Measurements from ENCODE around the gene RNPC3.
A peak's percentile ranks its signal among the peaks of the same experiment; 100 is the strongest.

Gene RNPC3

DNA sequence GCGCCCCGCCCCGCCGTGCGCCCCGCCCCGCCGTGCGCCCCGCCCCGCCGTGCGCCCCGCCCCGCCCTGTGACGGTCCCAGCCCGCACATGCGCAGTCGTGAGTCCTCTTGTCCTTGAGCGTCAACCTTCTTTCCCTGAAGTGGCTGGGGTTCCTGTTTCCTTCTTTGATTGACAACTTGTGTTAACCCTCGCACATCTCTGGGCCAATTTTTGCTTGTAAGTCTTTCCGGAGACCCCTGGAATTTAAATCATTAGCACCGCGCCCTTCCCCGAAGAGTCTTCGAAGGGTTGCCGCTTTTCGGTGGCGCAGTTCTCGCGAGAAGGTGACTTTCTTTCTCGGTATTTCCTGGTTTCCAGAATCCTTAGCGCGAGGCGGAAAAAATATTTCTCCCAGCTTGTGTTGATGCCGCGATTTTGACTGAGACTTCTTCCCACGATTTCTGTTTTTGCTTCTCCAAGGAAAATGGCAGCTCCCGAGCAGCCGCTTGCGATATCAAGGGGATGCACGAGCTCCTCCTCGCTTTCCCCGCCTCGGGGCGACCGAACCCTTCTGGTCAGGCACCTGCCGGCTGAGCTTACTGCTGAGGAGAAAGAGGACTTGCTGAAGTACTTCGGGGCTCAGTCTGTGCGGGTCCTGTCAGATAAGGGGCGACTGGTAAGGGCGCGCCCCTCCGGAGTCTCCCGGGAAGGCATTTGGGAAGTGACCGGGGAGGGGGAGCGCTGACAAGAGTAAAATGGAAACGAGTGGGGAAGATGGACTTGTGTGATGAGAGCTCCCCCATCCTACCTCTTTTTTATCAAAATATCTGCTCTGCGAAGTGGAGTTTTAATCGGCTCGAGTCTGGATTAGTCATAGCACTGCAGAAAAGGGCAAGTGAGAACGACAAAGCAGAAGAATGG is at the start of gene RNPC3:
Gene RNPC3, plus strand, starts transcription at position 93 of the 901 bp plus-strand sequence. Its CDS starts 372 bp downstream, at position 465.
- DNase-seq (ENCODE audit: low read depth), result peak; percentile 86

GRCh38 chr1:103477101-103477500 is 48.4 kb upstream of the RNPC3 start:
- no peak for DNase-seq (ENCODE audit: low read depth)

- DNase-seq (ENCODE audit: low read depth), result no peak
Measured at GRCh38 chr1:103489935-103490334, 35.6 kb upstream of the RNPC3 start.

GRCh38 chr1:103492003-103492625 is 33.4 kb upstream of the RNPC3 start:
- no peak for DNase-seq (ENCODE audit: low read depth)

DNA sequence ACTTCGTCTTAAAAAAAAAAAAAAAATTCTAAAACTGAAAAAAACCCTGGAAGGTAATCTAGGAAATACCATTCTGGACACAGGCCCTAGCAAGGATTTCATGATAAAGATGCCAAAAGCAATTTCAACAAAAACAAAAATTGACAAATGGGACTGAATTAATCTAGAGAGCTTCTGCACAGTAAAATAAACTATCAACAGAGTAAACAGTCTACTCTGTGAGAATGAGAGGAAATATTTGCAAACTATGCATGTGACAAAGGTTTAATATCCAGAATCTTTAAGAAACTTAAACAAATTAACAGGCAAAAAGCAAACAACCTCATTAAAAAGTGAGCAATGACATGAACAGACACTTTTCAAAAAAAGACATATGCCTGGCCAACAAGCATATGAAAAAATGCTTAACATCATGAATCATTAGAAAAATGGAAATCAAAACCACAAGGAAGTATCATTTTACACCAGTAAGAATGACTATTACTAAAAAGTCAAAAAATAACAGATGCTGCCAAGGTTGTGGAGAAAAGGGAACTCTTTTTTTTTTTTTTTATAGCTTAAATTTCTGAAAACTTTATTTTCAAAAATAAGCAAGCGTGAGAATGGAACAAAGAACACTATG is 29.4 kb upstream of the RNPC3 start:
- DNase-seq (ENCODE audit: low read depth), result no peak

DNA sequence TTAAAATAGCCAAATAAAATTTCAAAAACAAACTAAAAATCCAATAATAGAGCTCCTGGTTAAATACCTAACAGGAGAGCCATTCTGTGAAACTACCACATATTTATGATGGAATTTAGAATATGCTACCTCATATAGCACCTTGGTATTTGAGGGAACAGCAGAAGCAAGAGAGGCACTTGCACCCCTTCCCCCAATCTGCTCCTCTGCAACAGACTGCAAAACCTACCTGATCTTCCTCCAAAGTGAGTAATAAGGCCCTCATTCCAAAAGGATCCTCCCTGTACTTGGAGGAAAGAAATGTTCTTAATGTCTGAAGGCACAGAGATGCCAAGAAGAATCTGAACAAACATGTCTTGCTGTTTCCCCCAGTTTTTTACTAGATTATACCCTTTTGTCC is 28.1 kb upstream of the RNPC3 start:
- no peak for DNase-seq (ENCODE audit: low read depth)

- no peak for DNase-seq (ENCODE audit: low read depth)
Measured at GRCh38 chr1:103509250-103509649, 16.2 kb upstream of the RNPC3 start.

DNA sequence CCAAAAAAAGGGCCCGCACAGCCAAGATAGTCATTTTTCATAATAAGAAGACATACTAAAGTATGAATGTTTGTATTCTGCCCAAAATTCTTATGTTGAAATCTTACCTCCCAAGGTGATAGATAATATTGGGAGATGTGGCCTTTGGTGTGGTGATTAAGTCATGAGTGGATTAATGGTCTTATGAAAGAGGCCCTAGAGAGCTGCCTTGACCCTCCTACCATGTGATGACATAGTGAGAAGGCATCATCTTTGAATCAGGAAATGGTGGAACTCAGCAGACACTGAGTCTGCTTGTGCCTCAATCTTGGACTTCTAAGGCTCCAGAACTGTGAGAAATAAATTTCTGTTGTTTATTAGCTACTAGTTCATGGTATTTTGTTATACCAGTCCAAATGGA is 11.8 kb upstream of the RNPC3 start:
- DNase-seq (ENCODE audit: low read depth), result no peak

GRCh38 chr1:103514920-103515503 is 10.5 kb upstream of the RNPC3 start:
- DNase-seq (ENCODE audit: low read depth), result no peak

DNA sequence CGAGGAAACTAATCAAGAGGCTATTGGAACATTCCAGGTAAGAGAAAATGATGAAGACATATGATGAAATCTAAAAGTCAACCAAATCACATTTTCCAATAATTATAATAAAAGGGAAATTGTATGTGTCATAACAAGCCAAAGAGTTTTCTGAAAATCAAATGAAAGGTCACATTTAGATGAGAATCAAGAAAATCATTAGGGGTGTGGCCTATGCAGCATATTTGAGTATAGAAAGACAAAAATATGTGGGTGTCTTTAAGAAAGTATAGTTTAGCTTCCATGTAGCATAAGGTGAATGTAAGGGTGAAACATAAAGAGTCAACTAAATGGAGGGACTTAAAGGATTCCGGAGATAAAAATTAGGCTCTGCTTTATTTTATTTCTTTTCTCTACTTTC is 9.2 kb upstream of the RNPC3 start:
- DNase-seq (ENCODE audit: low read depth), result no peak

DNA sequence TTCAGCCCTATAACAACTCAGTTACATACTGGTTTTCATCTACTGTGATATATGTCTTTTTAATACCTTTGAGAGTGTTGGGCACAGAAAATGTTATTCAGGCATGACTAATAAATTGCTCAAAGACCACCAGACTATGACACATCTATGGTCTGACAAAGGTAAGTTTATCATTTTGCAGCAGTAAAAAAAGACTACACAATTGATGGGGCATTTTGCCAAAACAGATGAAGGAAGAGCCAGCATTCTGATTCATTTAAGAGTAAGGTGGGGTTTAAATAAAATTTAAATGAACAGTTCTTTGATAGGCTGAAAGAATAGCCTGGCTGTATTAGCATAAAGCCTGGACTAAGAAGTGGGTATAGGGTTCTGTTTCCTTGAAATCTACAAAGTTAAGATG is 8.8 kb upstream of the RNPC3 start:
- no peak for DNase-seq (ENCODE audit: low read depth)

DNA sequence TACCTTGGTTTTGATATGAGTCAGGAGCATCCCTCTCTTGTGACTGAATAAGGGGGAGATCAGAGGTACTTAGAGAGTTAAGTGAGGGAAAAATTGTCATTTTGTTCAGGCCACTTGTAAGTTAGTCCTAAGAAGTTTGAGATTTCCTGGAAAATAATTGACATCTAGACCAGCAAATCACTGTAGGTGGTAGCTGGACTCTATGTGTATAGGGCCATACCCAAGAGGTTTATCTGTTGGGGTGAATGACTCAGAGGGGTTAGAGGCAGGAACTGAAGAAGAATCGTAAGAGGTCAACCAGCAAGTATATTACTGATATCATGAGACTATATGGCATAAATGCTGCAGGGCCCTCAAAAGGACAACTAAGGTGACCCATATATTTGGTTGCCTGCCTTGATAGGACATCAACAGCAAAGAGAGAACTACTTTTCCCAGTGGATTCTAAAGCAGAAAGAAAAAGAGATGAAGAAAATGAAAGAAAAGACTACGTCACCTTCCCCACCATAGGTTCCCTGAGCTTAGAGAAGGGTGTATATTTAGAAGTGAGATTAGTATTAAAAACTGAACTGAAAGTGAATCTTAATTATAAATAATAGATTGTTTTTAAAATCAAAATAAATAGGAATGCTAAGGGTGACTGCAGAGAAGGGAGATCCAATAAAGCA is 8.0 kb upstream of the RNPC3 start:
- no peak for DNase-seq (ENCODE audit: low read depth)

DNA sequence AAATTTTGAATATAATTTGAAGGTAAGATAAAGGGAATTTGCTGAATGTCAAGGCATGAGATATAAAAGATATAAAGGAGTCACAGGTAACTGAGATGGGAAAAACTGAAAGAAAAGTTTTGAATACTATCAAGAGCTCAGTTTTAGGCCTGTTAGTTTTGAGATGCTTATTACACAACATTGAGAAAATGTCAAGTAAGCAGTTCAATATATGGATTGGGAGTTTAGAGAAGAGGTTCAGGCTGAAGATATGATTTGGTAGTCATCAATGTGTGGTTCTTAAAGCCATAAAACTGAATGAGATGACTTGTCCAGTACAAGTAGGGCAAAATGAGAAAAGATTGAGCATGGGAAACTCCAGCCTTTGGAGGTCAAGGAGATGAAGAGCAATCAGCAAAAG is 4.7 kb upstream of the RNPC3 start:
- DNase-seq (ENCODE audit: low read depth), result no peak

- no peak for DNase-seq (ENCODE audit: low read depth)
Measured at GRCh38 chr1:103523346-103523745, 2.2 kb upstream of the RNPC3 start.

GRCh38 chr1:103525114-103525606 is 339 bp upstream of the RNPC3 start:
- no peak for DNase-seq (ENCODE audit: low read depth)

DNA sequence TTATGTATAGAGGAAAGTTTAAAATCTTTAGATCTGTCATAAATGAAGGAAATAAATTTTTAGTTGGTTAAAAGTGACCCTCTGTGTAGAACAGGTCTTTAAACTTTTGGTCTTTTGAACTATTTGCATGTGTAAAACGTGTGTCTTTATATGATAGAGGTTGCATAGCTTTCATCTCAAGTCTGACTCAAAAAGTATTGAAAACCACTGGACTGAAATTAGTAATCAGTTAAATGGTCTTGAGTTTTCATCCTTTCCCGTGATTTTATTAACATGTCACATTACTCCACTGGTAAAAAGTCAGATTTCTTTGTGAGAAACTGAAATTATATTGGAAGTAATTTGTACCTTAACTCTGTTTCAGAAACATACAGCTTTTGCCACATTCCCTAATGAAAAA is 1.8 kb downstream of the RNPC3 start:
- no peak for DNase-seq (ENCODE audit: low read depth)

DNA sequence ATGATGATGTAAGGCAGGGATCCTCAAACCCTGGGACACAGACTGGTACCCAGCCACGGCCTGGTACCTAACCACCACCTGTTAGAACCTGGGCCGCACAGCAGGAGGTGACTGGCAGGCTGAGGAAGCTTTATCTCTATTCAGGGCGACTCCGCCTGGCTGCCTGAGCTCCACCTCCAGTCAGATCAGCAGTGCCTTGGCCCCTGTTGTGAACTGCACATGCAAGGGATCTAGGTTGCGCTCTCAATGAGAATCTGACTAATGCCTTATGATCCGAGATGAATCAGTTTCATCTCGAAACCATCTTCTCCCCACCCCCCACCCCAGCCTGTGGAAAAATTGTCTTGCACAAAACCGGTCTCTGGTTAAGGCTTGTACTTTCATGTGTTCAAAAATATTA is 4.2 kb downstream of the RNPC3 start:
- DNase-seq (ENCODE audit: low read depth), result peak; percentile 4

GRCh38 chr1:103538226-103538625 is 12.7 kb downstream of the RNPC3 start:
- DNase-seq (ENCODE audit: low read depth), result no peak

DNA sequence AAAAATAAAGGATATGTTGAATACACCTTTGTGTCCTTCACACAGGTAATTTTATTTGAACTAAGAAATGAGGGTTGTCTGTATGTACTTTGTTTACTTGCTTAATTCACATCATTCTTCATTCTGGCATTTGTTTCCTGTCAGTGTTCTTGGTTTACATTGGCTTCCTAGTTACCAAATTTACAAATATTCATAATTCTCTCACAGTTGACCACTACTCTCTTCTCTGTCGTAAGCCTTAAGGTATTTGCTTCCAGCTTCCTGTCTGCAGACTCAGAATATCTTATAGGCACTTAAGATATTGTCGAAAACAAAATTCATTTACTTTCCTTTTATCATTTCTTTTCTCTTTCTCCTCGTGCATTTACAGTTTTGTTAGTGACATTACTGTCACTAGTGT is 15.9 kb downstream of the RNPC3 start:
- no peak for DNase-seq (ENCODE audit: low read depth)

DNA sequence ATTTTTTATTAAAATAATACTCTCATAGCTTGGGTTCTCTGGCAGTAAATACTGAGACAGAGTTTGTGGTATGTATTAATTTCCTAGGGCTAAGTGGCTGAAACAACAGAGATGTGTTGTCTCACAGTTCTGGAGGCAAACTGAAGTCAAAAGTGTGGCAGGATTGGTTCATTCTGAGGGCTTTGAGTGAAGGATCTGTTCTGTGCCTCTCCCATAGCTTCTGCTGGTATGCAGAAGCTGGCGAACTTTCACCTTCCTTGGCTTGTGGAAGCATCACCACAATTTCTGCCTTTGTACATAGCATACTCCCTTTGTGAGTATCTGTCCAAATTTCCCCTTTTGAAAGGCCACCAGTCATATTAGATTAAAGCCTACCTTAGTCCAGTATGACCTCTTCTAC is 21.0 kb downstream of the RNPC3 start:
- DNase-seq (ENCODE audit: low read depth), result no peak

DNA sequence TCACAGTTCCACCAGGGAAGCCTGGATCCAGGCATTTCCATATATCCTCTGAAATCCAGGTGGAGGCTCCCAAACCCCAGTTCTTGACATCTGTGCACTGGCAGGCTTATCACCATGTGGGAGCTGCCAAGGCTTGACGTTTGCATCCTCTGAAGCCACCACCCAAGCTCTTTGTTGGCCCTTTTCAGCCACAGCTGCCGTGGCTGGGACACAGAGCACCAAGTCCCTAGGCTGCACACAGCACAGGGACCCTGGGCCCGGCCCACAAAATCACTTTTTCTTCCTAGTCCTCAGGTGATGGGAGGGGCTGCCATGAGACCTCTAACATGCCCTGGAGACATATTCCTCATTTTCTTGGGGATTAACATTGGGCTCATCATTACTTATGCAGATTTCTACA is 22.3 kb downstream of the RNPC3 start:
- no peak for DNase-seq (ENCODE audit: low read depth)

GRCh38 chr1:103560427-103560826 is 34.9 kb downstream of the RNPC3 start:
- no peak for DNase-seq (ENCODE audit: low read depth)
